Endothelial cell of umbilical vein (primary cell): ENCODE data around the gene CFAP46. TPM values are rescaled to one million over a fixed set of nuclear protein-coding genes. Genes with fewer than 3 reads are reported as not detected.

Experiments used
- BruUV-seq: library from RNA; stranded (reverse); fragments of 400-500 nt; replicated peaks from 2 replicates; lab custom pipeline; 2021; lab: Mats Ljungman, UMichigan
- CTCF ChIA-PET: fragments of 300-600, 350-600 bp; sonication (Branson Sonifier 250); formaldehyde crosslinking; loops from one replicate; lab custom pipeline; 2021; ENCODE audit warnings: antibody characterized with exemption, inconsistent platforms; lab: Charles Lee
- POLR2A ChIA-PET: fragments of 300-600, 350-600 bp; sonication (Branson Sonifier 250); formaldehyde crosslinking; loops from one replicate; lab custom pipeline; 2021; ENCODE audit warnings: antibody characterized with exemption, inconsistent platforms; lab: Charles Lee
- DNase-seq: peaks from one replicate; pipeline ENCODE4 v3.0.0-alpha.2; 2011; ENCODE audit warnings: low read depth, low spot score
- FAIRE-seq: peaks from 2 replicates; lab custom pipeline; 2011; peaks lifted over from hg19 to GRCh38; lab: Jason Lieb, UNC
- H2AFZ ChIP-seq: 2 replicates; pipeline ENCODE4 v1.6.0; 2012; ENCODE audit warnings: low read depth, low read length, control low read depth, inconsistent platforms
- H3K27ac ChIP-seq: 2 replicates; pipeline ENCODE4 v1.5.1; 2011; ENCODE audit warnings: low read depth, mild to moderate bottlenecking, control low read depth, low read length, moderate library complexity; ENCODE audit not compliant: insufficient read depth
- H3K27me3 ChIP-seq, 2 experiments: 2 replicates each; pipeline versions ENCODE4 v1.6.0 to v1.6.1; 2011; ENCODE audit warnings: low read length in 2 of 2, mixed read lengths in 1 of 2; ENCODE audit not compliant: control insufficient read depth in 2 of 2, insufficient read depth in 2 of 2
- H3K36me3 ChIP-seq, 2 experiments: 2 replicates in 1 of 2; 3 replicates in 1 of 2; pipeline ENCODE4 v1.5.1; 2011; ENCODE audit warnings: low read length in 2 of 2, mild to moderate bottlenecking in 1 of 2, moderate library complexity in 1 of 2; ENCODE audit not compliant: control insufficient read depth in 2 of 2, insufficient read depth in 2 of 2; ENCODE audit errors: extremely low read depth in 1 of 2
- H3K4me1 ChIP-seq: 3 replicates; pipeline ENCODE4 v1.5.1; 2011; ENCODE audit warnings: mild to moderate bottlenecking, low read length; ENCODE audit not compliant: control insufficient read depth, insufficient read depth; ENCODE audit errors: extremely low read depth
- H3K4me2 ChIP-seq: 2 replicates; pipeline ENCODE4 v1.6.1; 2011; ENCODE audit warnings: low read length, control low read depth, mixed read lengths; ENCODE audit not compliant: insufficient read depth
- H3K4me3 ChIP-seq, 3 experiments: fragments of 200-600 bp in 1 of 3; sonication (generic), shearing (Covaris generic) in 1 of 3; replicated peaks in 1 of 3; 2 replicates each; pipeline ENCODE4 v1.5.1; 2011 to 2016; ENCODE audit warnings: control low read depth in 3 of 3, low read length in 3 of 3, mild to moderate bottlenecking in 2 of 3, inconsistent platforms in 1 of 3, low read depth in 1 of 3, moderate library complexity in 1 of 3; ENCODE audit not compliant: insufficient read depth in 1 of 3
- H3K79me2 ChIP-seq: 2 replicates; pipeline ENCODE4 v1.6.0; 2012; ENCODE audit warnings: low read length, inconsistent platforms; ENCODE audit not compliant: control insufficient read depth, insufficient read depth
- H3K9ac ChIP-seq: replicated peaks from 2 replicates; pipeline ENCODE3; 2011; ENCODE audit warnings: low read length, control low read depth; ENCODE audit not compliant: insufficient read depth; ENCODE audit errors: extremely low read depth
- H3K9me1 ChIP-seq: replicated peaks from 3 replicates; pipeline ENCODE4 v1.6.0; 2011; ENCODE audit warnings: mild to moderate bottlenecking, low read length; ENCODE audit not compliant: control insufficient read depth, insufficient read depth; ENCODE audit errors: extremely low read depth
- H3K9me3 ChIP-seq: replicated peaks from 2 replicates; pipeline ENCODE4 v1.5.1; 2012; ENCODE audit warnings: low read length, inconsistent platforms; ENCODE audit not compliant: control insufficient read depth, insufficient read depth
- H4K20me1 ChIP-seq: replicated peaks from 2 replicates; pipeline ENCODE3; 2011; ENCODE audit warnings: mild to moderate bottlenecking, low read length; ENCODE audit not compliant: control insufficient read depth, insufficient read depth; ENCODE audit errors: extremely low read depth
- EZH2 ChIP-seq: IDR thresholded peaks from 2 replicates; pipeline ENCODE4 v1.6.1; 2012; ENCODE audit warnings: borderline replicate concordance, low read depth, mild to moderate bottlenecking, moderate library complexity, low read length, inconsistent platforms; ENCODE audit not compliant: severe bottlenecking
- FOS ChIP-seq: IDR thresholded peaks from 2 replicates; pipeline ENCODE4 v1.6.1; 2011; ENCODE audit warnings: mild to moderate bottlenecking, low read length, moderate library complexity, borderline replicate concordance; ENCODE audit not compliant: insufficient read depth
- GATA2 ChIP-seq: IDR thresholded peaks from 2 replicates; pipeline ENCODE4 v1.7.0; 2011; ENCODE audit warnings: low read depth, mild to moderate bottlenecking, moderate library complexity, mixed read lengths, low read length; ENCODE audit not compliant: insufficient read length, insufficient read depth
- JUN ChIP-seq: IDR thresholded peaks from 2 replicates; pipeline ENCODE4 v1.6.1; 2011; ENCODE audit warnings: borderline replicate concordance, low read depth; ENCODE audit not compliant: insufficient read length, insufficient read depth
- MAX ChIP-seq: IDR thresholded peaks from 2 replicates; pipeline ENCODE4 v1.6.1; 2011; ENCODE audit not compliant: insufficient read depth, insufficient read length
- POLR2A ChIP-seq: IDR thresholded peaks from 2 replicates; pipeline ENCODE4 v1.6.1; 2012; ENCODE audit warnings: low read depth, mild to moderate bottlenecking, control low read depth, low read length
- POLR2AphosphoS5 ChIP-seq: IDR thresholded peaks from 2 replicates; pipeline ENCODE4 v1.6.1; 2012; ENCODE audit warnings: low read depth, mild to moderate bottlenecking, control low read depth, low read length, moderate library complexity; ENCODE audit not compliant: insufficient read depth
- dilution Hi-C: fragments of 300-500 bp; cut with MboI; formaldehyde crosslinking; loops from one replicate; pipeline ENCODE4 v1.15.0; 2019; ENCODE audit warnings: low sequenced_read_pairs; ENCODE audit not compliant: extremely low pct_ligation_motif_present
- intact Hi-C: fragments of 100-400 bp; cut with micrococcal nuclease; formaldehyde crosslinking; loops from one replicate; pipeline ENCODE4 v1.10.0; 2022
- polyA plus RNA-seq, 4 experiments: library from polyadenylated mRNA; depleted of rRNA in 3 of 4; stranded (reverse) in 3 of 4; unstranded in 1 of 4; fragments of >200 nt; gene quantifications; 2 replicates each; pipeline versions ENCODE4 v1.2.1 to v1.2.3, GENCODE V29; 2011 to 2012; ENCODE audit warnings: missing spikeins in 1 of 4
- total RNA-seq: library from RNA; stranded (reverse); gene quantifications from 2 replicates; pipeline ENCODE4 v1.2.3, GENCODE V29; 2021

CFAP46 gene
- total and polyA plus RNA-seq, 2 donors (not counting 3 experiments of a cell fraction or from before 2014, with no cell fraction given), result 0.75 to 0.98 TPM

GRCh38 chr10:132765435-132765834 is 176.9 kb downstream of the CFAP46 start:
- ChIA-PET POLR2A (no interaction called here), CTCF (no interaction called here)
- no peaks in the 10 kb centered on the region for H3K27me3 ChIP-seq
- no peak overlapping the region for H3K9ac ChIP-seq
- no peak for DNase-seq
- dilution Hi-C loops, result no loop called here
- no peak overlapping the region for H3K4me3 ChIP-seq
- no peak overlapping the region for H3K27ac ChIP-seq
- no peak overlapping the region for H3K4me2 ChIP-seq
- no TSS peak for BruUV-seq
- FAIRE-seq, result no peak
- H2AFZ ChIP-seq, result no peak overlapping the region
- intact Hi-C loops, result no loop called here
- no peaks in the 10 kb centered on the region for H3K9me3 ChIP-seq
- H3K9me1 ChIP-seq, result no peaks in the 10 kb centered on the region
- no peaks in the 10 kb centered on the region for H3K36me3 ChIP-seq
- H4K20me1 ChIP-seq, result no peaks in the 10 kb centered on the region
- no peak for TF ChIP-seq POLR2AphosphoS5
- no peaks in the 10 kb centered on the region for H3K4me1 ChIP-seq
- no peaks in the 10 kb centered on the region for H3K79me2 ChIP-seq

GRCh38 chr10:132764108-132764507 is 178.3 kb downstream of the CFAP46 start:
- dilution Hi-C loops (no loop called here), intact Hi-C loops (no loop called here)
- FAIRE-seq, result no peak

More at GRCh38 chr10:132764108-132764507, 178.3 kb downstream of the CFAP46 start:
- POLR2A ChIA-PET, result no interaction called here
- CTCF ChIA-PET, result no interaction called here
- H3K4me2 ChIP-seq, result no peak overlapping the region
- no peaks in the 10 kb centered on the region for H3K27me3 ChIP-seq
- H2AFZ ChIP-seq, result no peak overlapping the region
- no peak for DNase-seq
- no peaks in the 10 kb centered on the region for H3K4me1 ChIP-seq
- H3K4me3 ChIP-seq, result no peak overlapping the region
- no peak overlapping the region for H3K27ac ChIP-seq
- H3K9ac ChIP-seq, result no peak overlapping the region
- no peaks in the 10 kb centered on the region for H3K9me1 ChIP-seq
- no TSS peak for BruUV-seq
- H4K20me1 ChIP-seq, result no peaks in the 10 kb centered on the region
- TF ChIP-seq GATA2 (no peak), POLR2A (no peak), EZH2 (no peak), MAX (no peak), FOS (no peak), JUN (no peak)
- H3K79me2 ChIP-seq, result no peaks in the 10 kb centered on the region
- H3K36me3 ChIP-seq, result no peaks in the 10 kb centered on the region
- H3K9me3 ChIP-seq, result no peaks in the 10 kb centered on the region
